DMS 273 (cell line): ENCODE measurements around the gene AVL9.
"Not testable (repeated sequence)": the region's sequence is repeated elsewhere in the genome, so short reads cannot be mapped to it uniquely, and the experiment has no call there.

Experiments used
- DNase-seq: peaks from one replicate; lab custom pipeline; 2025; ENCODE audit not compliant: unreplicated experiment; lab: John Stamatoyannopoulos, UW

The AVL9 gene

GRCh38 chr7:32634798-32635393, 139.6 kb downstream of the AVL9 start:
- not testable (repeated sequence) for DNase-seq

DNA sequence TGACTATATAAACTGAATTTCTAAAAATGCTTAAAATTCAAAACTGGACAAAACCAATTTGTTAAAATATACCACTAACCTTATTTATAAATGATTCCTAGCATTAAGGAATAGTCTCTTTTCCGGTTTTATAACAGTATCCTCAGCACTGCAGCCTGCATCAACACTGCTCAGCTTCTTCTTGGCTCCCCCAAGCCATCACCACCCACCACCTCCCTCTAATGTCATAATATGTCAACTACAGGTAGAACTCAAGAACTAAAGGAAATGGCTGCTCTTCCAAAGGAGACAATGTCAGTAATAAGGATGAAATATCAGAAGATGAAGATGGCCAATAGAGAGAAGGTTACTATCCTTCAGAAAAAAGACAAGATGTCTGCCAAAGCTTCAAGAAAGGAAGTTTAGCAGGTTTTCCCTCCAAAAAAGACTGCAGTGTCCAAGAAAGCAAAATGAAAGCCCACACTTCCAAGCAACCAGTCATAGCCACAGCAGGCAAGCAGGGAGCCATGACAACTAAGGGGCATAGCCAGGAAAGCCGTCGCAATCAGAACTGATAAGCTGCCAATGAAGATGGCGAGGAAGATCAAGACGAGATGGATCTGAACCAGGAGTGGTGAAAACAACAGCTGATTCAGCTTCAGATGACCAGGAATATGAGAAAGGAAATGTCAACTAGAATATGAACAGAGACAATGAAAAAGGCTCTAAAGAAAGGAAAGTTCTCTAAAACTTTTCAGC, 141.6 kb downstream of the AVL9 start:
- DNase-seq, result peak; percentile 20

GRCh38 chr7:32637611-32638010, 142.3 kb downstream of the AVL9 start:
- DNase-seq, result not testable (repeated sequence)
